Stomach (tissue), 9 donors: ENCODE results near the gene KPTN. TPM values are rescaled to one million over a fixed set of nuclear protein-coding genes. Genes with fewer than 3 reads are reported as not detected.
A peak's percentile ranks its signal among the peaks of the same experiment; 100 is the strongest.

Source experiments
- DNase-seq, 2 donors: peaks; one replicate each; pipeline versions ENCODE4 v3.0.0 to v3.0.0-alpha.2; 2013 to 2019
- H3K27ac ChIP-seq, 5 donors: fragments of 200-600 bp in 4 of 5; sonication (generic) in 4 of 5; one replicate each; pipeline ENCODE4 v1.5.1; 2013 to 2019; ENCODE audit warnings: mild to moderate bottlenecking in 1 of 5, moderate library complexity in 1 of 5
- H3K27me3 ChIP-seq, 3 donors: fragments of 200-600 bp; sonication (generic); one replicate each; pipeline ENCODE4 v1.5.1; 2017 to 2019; ENCODE audit warnings: mixed run types in 1 of 3
- H3K36me3 ChIP-seq, 4 donors: fragments of 200-600 bp; sonication (generic); 1 replicate in 3 of 4; 2 replicates in 1 of 4; pipeline ENCODE4 v1.5.1; 2016 to 2019
- H3K4me1 ChIP-seq, 4 donors: fragments of 200-600 bp; sonication (generic); one replicate each; pipeline ENCODE4 v1.5.1; 2016 to 2019
- H3K4me3 ChIP-seq, 4 donors: fragments of 200-600 bp; sonication (generic) in 3 of 4; one replicate each; pipeline ENCODE4 v1.5.1; 2016 to 2019; ENCODE audit warnings: mild to moderate bottlenecking in 1 of 4
- H3K9me3 ChIP-seq, 4 donors: fragments of 200-600 bp; sonication (generic); one replicate each; pipeline ENCODE4 v1.5.1; 2016 to 2019
- CTCF ChIP-seq, 7 experiments: fragments of 450-650 bp in 4 of 7; fragments of 200-600 bp in 3 of 7; sonication (generic) in 3 of 7; IDR thresholded peaks; one replicate each; pipeline ENCODE4 v1.5.1; 2016 to 2019; ENCODE audit warnings: antibody characterized with exemption in 7 of 7, control low read depth in 2 of 7, mild to moderate bottlenecking in 1 of 7
- EP300 ChIP-seq: sonication (generic); formaldehyde crosslinking; IDR thresholded peaks from one replicate; pipeline ENCODE4 v1.6.1; 2017; ENCODE audit warnings: antibody characterized with exemption
- POLR2A ChIP-seq, 4 donors: fragments of 450-650 bp; IDR thresholded peaks; one replicate each; pipeline ENCODE4 v1.6.1; 2016; ENCODE audit warnings: antibody characterized with exemption in 4 of 4, control low read depth in 2 of 4, mild to moderate bottlenecking in 1 of 4, moderate library complexity in 1 of 4
- POLR2AphosphoS5 ChIP-seq, 3 donors: sonication (generic); formaldehyde crosslinking; IDR thresholded peaks; one replicate each; pipeline ENCODE4 v1.6.1; 2016; ENCODE audit warnings: antibody characterized with exemption in 3 of 3
- WGBS, 5 donors: extraction: QIAGEN DNeasy Blood & Tissue Kit in 3 of 5; methylation state at CpG; one replicate each; pipeline versions ENCODE4 v1.1.5 to v1.1.7; 2013 to 2018; 5-methylcytosine and 5-hydroxymethylcytosine counted together
- intact Hi-C: fragments of 100-400 bp; cut with DNase I; formaldehyde crosslinking; loops from one replicate; pipeline ENCODE4 v1.15.1; 2023; ENCODE audit warnings: low total_unique reads
- polyA plus RNA-seq, 3 donors: library from polyadenylated mRNA; stranded (reverse); fragments of 200-250 nt; gene quantifications; one replicate each; pipeline ENCODE4 v1.2.3, GENCODE V29; 2013
- total RNA-seq, 5 donors: library from RNA; depleted of rRNA; stranded (reverse); fragments of >200 nt; gene quantifications; one replicate each; pipeline versions ENCODE4 v1.1.0 to v1.2.3, GENCODE V29; 2014 to 2016
- donor health status: healthy with polysubstance abuse.
- donor health status: Bipolar disorder and iron deficiency.
- donor health status: healthy.

KPTN gene
- total and polyA plus RNA-seq, 8 donors, result 3.2 to 28.0 (median 18.9) TPM

- no peak overlapping the region for H3K4me3 ChIP-seq
- DNase-seq, result peak in 1 of 2 donors; percentile 58
- no peak for TF ChIP-seq EP300
- no peak for TF ChIP-seq POLR2A (IDR thresholded peaks at IDR 0.05)
- no peak for TF ChIP-seq POLR2AphosphoS5 (IDR thresholded peaks at IDR 0.05)
- TF ChIP-seq CTCF (IDR thresholded peaks at IDR 0.05), result no peak
Measured at GRCh38 chr19:47479701-47480503, 4.1 kb downstream of the KPTN start.

GRCh38 chr19:47476438-47476972 lies 7.5 kb downstream of the KPTN start:
- intact Hi-C loops, result no loop called here
- peaks cover 0 to 43% (median 22%) of the 10 kb centered on the region in 3 donors for H3K27me3 ChIP-seq
- no peak overlapping the region for H3K4me3 ChIP-seq
- DNase-seq, result no peak
- peaks cover 0 to 10% (median 2%) of the 10 kb centered on the region in 4 donors for H3K36me3 ChIP-seq
- 84 to 100% (median 86%) methylated on average over 2 to 17 of the region's 17 CpGs for WGBS, 5 donors
- no peaks in the 10 kb centered on the region for H3K9me3 ChIP-seq
- H3K4me1 ChIP-seq, result peaks cover 0 to 19% (median 11%) of the 10 kb centered on the region in 4 donors
- TF ChIP-seq POLR2A (IDR thresholded peaks at IDR 0.05) (no peak), POLR2AphosphoS5 (IDR thresholded peaks at IDR 0.05) (no peak), EP300 (no peak), CTCF (IDR thresholded peaks at IDR 0.05) (no peak)
- no peak overlapping the region for H3K27ac ChIP-seq

More at GRCh38 chr19:47479701-47480503, 4.1 kb downstream of the KPTN start:
- Histone ChIP-seq H3K9me3 (no peaks in the 10 kb centered on the region), H3K27ac (no peak overlapping the region), H3K4me1 (peaks cover 12 to 24% (median 14%) of the 10 kb centered on the region in 4 donors), H3K27me3 (peaks cover 0 to 11% (median 0%) of the 10 kb centered on the region in 3 donors), H3K36me3 (peaks cover 0 to 10% (median 2%) of the 10 kb centered on the region in 4 donors)
- intact Hi-C loops, result no loop called here
- WGBS, 5 donors, result 15 to 67% (median 22%) methylated on average over 8 to 39 of the region's 39 CpGs

GRCh38 chr19:47475465-47475864 lies 8.6 kb downstream of the KPTN start:
- WGBS, 5 donors, result 82 to 86% (median 83%) methylated on average over 9 of the region's 9 CpGs
- intact Hi-C loops, result no loop called here
- DNase-seq, result no peak
- Histone ChIP-seq H3K36me3 (peaks cover 0 to 10% (median 2%) of the 10 kb centered on the region in 4 donors), H3K27me3 (peaks cover 0 to 54% (median 32%) of the 10 kb centered on the region in 3 donors), H3K9me3 (no peaks in the 10 kb centered on the region), H3K4me3 (no peak overlapping the region), H3K4me1 (peaks cover 0 to 29% (median 18%) of the 10 kb centered on the region in 4 donors), H3K27ac (no peak overlapping the region)
- TF ChIP-seq CTCF (IDR thresholded peaks at IDR 0.05), result no peak
- TF ChIP-seq POLR2AphosphoS5 (IDR thresholded peaks at IDR 0.05), result no peak
- no peak for TF ChIP-seq EP300
- no peak for TF ChIP-seq POLR2A (IDR thresholded peaks at IDR 0.05)

GRCh38 chr19:47473336-47473735 lies 10.7 kb downstream of the KPTN start:
- no peak overlapping the region for H3K4me3 ChIP-seq
- H3K27me3 ChIP-seq, result peaks cover 0 to 64% (median 53%) of the 10 kb centered on the region in 3 donors
- no peak overlapping the region for H3K27ac ChIP-seq
- intact Hi-C loops, result no loop called here
- 71 to 89% (median 80%) methylated on average over 10 of the region's 10 CpGs for WGBS, 5 donors
- no peak for TF ChIP-seq EP300
- TF ChIP-seq CTCF (IDR thresholded peaks at IDR 0.05), result no peak
- TF ChIP-seq POLR2AphosphoS5 (IDR thresholded peaks at IDR 0.05), result no peak
- TF ChIP-seq POLR2A (IDR thresholded peaks at IDR 0.05), result no peak
- H3K36me3 ChIP-seq, result peaks cover 0 to 10% (median 2%) of the 10 kb centered on the region in 4 donors
- H3K9me3 ChIP-seq, result no peaks in the 10 kb centered on the region
- peaks cover 0 to 36% (median 21%) of the 10 kb centered on the region in 4 donors for H3K4me1 ChIP-seq
- no peak for DNase-seq
